Activated CD8-positive, alpha-beta memory T cell treated with anti-CD3 and anti-CD28 coated beads, Interleukin-2, amount 50 U/mL, for 4 hours (primary cell): Measurements from ENCODE around the gene EPS15.

Experiments used
- DNase-seq: peaks from one replicate; pipeline ENCODE4 v3.0.0-alpha.2; 2020

Gene EPS15

DNA sequence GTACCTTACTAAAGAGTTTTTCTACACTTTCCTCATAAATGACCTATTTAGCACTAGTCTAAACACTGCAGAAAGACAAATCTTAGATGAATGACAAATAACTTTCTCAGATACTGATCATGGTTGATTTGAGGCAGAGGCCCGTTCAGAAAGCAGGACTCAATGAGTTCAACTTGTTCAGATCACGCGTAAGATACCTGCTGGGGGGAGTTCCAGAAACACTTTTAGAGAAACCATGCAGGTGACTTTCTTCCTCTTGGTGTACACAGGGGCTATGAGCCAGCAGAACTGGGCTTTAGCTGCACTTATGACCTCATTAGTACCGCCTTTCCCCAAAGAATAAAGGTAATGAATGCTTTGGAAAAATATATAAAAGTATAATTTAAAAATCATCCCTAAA lies 149.9 kb downstream of the EPS15 start:
- no peak for DNase-seq

DNA sequence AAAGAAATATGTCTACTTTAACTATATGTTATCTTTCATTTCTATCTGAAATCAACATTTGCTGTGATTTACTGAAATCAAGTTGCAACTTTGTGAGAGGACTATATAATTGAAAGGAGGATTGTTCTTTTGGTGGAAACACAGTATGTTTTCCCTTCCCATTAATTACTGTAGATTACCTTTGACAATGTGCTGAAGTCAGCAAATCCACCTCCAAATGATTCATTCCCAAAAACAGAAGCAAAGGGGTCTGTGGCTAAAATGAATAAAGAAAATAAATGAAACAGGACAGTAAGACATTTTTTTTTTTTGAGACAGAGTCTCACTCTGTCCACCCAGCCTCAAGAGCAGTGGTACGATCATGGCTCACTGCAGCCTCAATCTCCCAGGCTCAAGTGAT lies 153.3 kb downstream of the EPS15 start:
- no peak for DNase-seq

DNA sequence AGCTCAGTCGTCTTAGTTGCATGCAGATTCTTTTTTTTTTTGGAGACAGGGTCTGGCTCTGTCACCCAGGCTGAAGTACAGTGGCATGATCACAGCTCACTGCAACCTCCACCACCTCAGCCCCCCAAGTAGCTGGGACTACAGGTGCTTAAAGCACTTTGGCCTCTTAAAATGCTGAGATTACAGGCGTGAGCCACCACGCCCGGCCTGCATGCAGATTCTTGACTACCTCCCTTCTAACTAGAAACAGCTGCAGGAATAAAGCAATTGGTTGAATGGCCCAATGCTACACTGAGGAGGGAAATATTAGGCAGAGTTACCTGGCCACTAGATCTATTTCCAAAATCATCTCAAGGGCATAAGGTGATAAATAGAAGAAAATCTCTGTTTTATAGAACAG lies 159.2 kb downstream of the EPS15 start:
- no peak for DNase-seq

DNA sequence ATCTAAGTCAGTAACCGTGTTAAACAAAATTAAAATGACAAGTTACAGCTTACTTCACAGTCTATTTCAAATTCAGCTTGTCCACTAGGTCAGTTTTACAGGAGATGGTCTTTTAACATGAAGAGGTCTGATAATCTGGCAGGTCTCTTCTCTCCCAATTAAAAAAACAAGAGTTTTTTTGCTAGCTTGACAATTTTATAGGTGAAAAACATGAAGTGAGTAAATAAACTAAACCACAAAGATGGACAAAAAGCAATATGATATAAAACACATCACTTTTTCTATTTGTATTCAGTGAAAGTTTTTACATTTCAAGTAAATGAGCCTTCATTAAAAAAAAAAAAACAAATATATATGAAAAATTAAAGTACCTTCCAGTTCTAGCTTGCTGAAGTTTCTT lies 163.7 kb downstream of the EPS15 start:
- DNase-seq: no peak

DNA sequence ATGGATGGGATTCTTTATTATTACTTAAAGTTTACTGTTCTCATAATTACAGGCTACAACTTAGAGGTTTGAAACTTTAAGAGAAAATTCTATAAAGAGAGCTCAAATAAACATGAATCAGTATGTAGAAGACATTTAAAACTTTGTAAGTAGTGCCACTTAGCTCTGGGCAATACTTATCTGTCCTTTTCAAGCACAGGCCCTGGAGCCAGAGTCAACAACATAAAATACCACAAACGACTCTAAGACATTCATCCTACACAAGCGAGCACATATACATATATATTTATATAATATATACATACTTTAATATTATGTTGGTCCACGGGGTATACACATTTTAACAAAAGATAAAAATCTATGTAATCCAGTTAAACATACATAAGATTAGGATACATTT lies 164.7 kb downstream of the EPS15 start:
- no peak for DNase-seq

DNA sequence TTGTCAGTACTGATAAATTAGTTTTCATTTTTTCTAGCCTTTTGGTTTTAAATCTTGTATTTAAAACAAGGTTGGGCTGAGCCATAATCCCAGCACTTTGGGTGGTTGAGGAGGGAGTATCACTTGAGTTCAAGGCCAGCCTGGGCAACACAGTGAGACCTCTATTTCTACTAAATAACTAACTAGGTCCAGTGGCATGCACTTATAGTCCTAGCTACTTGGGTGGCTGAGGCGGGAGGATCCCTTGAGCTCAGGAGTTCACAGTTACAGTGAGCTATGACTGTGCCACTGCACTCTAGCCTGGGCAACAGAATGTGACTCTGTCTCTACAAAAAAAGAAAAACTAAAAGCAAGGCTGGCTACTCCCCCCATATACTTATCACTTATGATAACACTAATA lies 167.2 kb downstream of the EPS15 start:
- no peak for DNase-seq

DNA sequence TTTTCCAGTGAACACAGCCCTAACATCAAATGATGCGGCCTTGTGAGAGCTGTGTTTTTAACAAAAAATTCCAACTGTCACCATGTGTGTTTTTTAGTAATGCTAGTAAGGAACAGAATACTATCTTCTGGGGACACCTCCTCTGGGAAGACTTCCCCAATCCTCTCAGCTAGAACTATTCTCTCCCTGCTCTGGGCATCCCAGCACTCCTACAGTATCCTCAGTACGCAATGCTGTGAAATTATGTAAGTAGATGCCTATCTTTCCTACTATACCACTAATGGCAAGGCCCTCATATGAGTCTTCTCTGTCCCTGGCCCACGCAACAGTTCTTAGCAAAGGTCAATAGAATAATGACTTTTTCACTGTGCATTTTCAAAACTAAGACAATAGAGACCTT lies 169.2 kb downstream of the EPS15 start:
- DNase-seq: no peak

DNA sequence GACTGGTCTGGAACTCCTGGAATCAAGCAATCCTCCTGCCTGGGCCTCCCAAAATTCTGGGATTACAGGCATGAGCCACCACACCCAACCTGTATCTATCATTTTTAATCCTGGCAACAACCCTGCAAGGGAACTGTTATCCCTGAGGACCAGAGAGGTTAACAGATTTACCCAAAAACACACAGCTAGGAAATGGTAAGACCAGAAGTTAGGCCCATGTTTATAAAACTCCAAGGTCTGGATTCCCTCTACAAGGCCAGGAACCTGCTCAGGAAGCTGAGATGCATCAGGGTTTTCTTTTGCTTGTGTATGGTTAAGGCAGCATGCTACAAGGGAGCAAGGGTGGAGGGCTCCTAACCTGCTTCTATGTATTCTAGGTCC lies 170.9 kb downstream of the EPS15 start:
- DNase-seq: no peak

DNA sequence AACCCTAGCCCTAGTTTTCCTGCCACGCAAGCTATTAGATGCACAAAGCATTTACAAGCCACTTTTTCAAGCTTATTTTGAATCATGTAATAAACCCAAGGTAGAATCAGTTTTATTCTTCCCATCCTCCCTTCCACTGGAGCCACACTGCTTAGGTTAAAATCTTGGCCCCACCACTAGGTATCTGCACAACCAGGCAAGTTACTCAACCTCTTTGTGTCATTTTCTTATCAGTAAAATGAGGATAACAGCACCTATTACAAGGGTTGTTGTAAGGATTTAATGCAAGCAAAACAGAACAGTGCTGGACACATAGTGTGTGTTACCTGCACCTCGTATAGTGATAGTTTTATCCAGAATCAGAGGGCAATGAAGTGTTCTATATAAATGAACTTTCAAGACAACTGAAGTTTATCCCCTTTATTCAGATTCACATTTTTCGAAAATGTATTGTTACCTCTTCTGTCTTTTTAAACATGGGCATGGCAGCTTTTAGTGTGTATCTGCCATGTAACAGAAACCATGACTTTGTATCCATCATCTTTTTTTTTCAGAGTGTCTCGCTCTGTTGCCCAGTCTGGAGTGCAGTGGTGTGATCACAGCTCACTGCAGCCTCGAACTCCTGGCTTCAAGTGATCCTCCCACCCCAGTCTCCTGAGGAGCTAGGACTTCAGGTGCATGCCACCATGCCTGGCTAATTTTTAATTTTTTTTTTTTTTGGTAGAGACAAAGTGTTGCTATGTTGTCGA lies 171.5 kb downstream of the EPS15 start:
- DNase-seq: no peak

DNA sequence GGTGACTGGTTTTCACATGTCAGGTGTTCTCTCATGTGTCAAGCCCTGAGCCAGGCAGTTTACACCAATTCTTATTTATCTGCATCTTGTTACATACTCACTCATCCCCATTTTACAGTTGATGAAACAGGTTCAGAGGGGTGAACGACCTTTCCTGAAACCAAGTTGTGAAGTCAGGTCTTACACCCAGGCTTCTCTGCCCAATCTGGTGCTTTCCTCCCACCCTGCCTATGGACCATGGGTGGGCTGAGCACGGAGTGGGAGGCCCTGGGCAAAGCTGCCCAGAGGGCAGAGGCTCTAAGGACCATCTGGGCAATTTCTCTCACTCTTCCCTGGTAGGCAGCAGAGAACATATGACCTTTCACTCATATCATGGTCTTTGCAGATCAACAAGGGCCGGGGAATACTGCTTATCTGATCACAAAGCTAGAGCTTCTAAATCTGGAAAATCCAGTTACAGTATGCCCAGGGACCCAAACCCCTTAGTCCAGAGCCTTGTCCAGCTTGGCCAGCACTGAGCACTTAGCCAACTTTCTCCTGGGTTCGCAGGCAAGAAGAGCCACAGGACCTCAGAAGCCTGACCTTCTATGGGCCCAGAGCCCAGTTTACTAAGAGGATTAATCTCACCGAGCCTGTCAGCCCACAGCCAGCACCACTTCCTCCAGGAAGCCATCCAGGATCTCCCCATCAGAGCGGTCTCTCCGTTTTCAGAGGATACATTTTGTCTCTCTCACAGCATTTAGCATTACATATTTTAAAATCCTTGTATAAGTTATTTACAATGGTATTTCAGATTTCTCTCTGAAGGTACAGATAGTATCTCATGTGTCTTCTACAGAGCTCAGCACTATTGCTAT lies 172.8 kb downstream of the EPS15 start:
- DNase-seq: no peak

DNA sequence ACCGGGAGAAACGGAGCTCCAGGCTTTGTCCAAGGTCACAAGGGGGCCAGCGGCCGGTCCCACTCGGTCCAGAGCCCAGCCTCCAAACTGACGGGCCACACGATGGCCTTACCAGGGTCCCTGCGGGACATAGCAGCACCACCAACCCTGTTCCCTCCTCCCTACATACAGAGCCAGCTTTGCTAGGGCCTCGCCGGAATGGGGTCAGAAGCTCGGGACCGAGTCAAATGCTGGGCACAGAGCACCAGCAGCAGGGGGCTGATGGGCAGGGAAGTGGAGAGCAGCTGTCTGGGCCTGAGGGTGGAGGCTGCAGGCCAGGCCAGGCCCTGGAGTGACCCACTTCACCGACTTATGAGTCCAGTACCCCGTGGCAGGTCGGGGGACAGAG lies 173.8 kb downstream of the EPS15 start:
- no peak for DNase-seq

DNA sequence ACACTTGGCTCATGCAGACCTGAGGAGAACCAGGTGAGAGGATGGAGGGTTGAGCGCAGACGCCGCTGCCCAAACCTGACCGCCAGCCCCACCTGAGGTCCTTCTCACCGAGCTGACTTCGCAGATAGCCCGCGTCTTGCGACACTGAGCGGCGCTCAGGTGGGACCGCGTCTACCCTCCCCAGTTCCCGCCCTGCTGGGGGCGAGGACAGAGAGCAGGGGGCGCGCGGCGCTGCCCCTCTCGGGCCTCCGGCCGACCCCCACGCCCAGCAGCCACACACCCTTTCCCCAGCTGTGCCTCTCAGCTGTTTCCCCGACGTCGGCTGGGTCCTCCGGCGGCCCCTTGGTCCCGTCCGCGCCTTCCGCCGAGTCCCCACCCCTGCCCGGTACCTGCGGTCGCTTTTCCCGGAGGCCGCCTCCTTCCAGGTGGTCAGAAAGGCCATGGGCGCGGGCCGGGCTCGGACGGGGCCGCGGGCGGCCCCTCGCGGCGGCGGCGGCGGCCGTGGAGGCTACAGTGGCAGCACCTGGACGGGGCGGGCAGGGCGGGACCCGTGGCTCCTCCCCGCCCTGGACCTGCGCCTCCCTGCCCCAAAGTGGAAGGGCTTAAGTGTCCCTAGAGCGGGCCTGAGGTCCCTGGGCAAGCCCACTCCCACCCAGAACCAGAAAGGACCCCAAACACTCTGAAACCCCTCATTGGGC lies 174.3 kb downstream of the EPS15 start:
- no peak for DNase-seq

DNA sequence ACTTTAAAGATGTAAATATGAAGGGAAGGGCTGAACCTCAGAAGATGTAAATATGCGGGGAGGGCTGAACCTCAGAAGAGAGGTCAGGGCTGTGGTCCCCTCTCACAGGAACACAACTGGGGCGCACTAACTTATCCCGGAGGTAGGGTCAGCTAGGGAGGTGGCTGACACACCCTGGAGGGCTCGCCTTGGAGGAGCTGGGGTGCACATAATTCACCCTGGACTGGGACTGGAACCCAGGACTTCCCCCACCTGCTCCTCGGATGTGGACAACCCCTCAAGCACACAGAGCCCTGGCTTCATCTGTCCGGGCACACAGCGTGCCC lies 174.8 kb downstream of the EPS15 start:
- DNase-seq: no peak

DNA sequence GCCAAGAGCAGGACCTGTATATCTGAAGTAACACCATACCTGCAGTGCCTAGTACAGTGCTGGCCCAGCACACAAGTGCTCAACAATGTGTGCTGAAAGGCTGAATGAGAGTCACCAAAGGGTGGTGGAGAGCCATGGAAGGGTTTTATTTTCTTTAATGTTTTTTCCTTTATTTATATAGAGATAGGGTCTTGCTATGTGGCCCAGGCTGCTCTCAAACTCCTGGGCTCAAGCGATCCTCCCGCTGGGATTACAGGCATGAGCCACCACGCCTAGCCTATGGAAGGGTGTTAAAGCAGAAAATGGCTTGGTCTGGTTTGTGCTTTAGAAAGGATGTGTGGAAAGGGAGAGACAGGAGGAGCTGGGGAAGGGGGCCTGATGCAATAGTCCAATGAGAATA lies 175.4 kb downstream of the EPS15 start:
- no peak for DNase-seq

DNA sequence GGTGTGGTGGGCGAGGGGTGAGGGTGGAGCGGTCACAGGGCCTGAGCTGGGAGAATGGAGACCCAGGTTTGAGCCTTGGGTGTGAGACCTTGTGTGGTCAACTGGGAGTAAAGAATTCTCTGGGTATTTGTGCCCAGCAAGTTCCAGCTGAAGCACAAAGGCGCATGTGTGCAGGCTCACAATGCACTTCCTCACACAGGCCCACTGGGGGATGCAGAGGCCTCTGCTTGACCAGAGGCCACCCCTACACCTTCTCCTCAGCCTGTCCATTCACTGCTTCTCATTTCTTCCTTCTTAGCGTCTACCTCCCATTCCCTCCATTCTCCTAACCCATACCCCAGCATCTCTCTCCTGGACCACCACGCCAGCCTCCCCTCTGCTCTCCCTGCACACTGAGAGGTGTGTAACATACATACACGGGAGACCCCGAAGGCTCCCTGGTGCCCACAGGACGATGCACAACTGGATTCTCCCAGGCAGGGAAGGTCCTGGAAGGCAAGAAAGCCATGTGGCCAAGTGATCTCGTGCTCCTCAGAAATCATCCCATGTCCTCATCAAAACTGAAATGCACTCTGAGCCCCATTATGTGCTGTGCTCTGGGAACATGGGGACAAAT lies 176.4 kb downstream of the EPS15 start:
- no peak for DNase-seq

DNA sequence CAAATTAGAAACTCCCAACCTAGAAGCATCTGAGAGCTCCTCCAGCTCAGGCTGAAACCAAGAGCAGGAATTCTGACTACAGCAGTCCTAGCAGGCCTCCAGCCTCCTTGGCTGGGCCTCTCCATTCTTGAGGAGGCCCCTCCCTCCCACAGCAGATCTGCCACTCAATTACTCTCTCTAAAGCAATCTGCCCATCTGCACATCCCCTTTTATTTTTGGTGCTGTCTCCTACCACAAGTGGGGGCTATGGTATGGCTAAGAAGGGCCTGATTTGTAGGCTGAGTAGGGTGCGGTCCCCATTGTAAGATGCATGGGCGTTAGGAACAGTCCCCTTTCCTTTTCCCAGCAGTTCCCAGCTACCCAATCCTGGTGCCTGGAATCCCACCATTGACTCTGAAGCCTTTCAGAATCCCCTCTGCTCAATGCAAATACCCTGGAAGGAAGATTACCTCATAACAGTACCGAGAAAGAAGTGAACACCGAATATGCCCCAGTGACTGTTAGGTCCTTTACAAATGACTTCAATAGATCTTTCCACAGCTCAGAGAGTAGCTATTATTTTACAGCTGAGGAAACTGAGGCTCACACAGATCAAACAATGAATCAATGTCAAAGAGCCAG lies 177.1 kb downstream of the EPS15 start:
- DNase-seq: no peak

DNA sequence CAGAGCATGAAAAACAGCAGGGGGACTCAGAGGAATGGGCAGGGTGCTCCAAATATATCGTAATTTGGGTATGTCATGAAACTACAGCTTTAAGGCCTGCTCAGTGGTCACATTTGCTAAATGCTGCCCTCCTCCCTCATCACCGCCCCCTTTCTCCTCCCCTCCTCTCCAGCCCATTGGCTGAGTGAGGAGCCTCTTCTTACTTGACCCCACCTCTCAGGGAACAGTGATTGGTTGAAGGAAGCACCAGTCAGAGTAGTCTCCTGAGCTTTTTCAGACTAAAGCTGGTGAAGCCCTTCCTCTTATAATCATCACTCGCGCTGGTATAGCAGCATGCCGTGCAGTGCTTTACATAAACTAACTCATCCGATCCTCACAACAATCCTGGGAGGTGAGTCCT lies 178.7 kb downstream of the EPS15 start:
- DNase-seq: no peak

DNA sequence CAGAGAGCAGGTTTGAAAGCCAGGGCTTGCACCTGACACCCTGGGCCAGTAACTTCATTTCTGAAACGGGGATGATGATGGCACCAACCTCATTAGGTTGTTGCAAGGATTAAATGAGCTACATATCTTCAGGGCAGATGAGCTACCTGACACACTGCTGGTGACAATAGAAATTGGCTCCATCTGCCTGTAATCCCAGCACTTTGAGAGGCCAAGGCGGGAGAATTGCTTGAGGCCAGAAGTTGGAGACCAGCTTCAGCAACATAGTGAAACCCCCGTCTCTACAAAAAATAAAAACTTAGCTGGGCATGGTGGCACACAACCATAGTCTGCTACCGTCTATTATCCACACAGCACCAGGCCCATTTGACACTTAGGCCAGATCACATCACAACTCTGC lies 182.4 kb downstream of the EPS15 start:
- no peak for DNase-seq

DNA sequence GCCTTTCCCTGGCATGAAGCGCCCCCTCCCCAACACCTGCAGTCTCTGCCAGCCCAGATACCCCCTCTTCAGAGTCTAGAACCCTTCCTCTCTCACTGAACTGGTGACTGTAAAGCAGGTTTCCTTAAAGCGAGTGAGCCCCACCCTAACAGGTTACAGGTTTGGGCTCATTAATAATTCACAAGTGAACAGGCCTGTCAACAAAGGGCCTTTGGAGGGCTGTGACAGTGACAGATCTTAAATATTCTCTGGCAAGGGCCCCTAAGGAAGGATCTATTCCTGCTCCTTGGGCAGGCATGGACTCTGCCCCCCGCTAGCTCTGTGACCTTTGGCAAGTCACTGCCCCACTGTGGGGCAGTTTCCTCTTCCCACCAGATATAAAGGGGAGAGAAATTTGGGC lies 183.1 kb downstream of the EPS15 start:
- DNase-seq: no peak

DNA sequence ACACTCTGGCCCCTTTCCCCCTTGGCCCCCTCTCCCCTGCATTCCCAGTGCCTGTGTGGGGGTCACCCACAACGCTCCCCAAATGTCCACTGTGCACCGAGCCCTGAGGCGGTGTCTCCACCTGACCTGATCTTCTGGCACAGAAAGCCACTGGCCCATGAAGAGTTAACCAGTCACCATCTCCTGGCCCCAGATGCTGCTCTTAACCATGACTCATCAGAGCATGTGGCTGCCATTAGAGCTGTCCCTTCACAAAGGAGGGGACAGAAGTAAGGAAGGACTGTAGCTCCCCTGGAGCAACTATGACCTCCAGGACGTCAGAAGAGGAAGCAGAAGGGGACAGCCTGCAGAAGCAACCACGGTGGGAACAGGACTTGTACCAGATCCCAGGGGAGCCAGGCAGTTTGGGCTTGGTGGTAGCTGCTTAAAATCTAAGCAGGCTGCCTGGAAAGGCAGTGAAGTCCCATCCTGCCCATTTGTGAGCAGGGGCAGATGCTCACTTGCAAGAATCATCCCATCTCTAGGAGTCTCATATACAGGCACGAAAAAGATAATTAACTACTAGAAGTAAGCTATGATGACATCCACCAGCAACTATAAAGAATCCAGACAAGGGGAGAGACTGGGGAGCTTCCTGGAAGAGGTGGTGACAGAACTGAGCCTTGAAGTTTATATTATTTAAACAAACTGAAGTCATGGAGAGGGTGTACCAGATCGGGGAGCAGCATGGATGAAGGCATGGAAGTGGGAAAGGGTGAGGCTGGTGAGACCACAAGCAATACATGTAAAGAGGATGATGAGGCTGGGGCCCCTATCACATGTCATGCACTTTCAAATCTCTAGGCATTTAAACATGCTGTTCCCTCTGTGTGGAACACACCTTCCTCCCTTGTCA lies 187.6 kb downstream of the EPS15 start:
- no peak for DNase-seq

DNA sequence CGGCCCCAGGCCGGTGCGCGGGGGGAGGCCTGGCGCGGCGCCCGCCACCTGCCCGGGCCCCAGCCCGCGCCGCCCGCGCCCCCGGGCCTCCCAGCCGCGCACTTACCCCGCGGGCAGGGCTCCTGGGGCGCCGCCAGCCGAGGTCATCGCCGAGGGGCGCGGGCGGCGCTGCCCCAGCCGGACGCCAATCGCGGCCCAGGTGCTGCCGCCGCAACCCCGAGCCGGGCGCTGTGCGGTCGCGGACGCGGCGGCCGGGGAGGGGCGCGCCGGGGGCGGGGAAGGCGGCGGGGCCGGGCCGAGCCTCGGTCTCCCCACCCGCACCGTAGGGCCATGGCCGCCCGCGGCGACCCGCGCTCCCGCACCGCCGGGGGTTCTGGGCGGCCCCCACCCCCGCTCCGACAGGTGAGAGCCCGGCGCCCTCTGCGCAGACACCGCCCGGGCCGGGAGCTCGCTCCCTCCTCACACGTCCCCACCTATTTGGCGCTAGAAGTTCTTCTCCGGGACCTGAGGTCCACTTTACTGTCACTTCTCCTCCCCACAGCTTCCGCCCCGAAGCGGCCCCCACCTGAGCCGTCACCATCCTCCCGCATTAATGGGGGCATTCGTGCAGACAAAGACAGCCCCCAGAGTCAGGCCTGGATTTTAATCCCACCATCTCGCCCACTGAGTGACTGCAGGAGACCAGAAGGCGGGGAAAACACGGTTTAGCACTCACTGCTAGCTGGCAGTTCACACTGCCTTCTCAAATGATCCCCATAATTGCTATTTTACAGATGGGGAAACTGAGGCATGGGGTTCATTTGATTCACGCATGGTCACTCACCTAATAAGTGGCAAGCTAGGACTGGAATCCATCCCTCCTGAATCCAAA lies 188.5 kb downstream of the EPS15 start, which contains the start of gene TTC39A:
TSS of gene TTC39A (minus strand) at position 232 of the 871 bp plus-strand sequence. CDS start at position 147, 85 bp downstream.
- DNase-seq: no peak
